ENCODE data around the gene ARPIN. TPM values are rescaled to one million over a fixed set of nuclear protein-coding genes. Genes with fewer than 3 reads are reported as not detected.
"Not testable (repeated sequence)": the region's sequence is repeated elsewhere in the genome, so short reads cannot be mapped to it uniquely, and the experiment has no call there.

ARPIN gene
- total and polyA plus RNA-seq, 7 donors, result 3.5 to 10.3 (median 8.9) TPM

DNA sequence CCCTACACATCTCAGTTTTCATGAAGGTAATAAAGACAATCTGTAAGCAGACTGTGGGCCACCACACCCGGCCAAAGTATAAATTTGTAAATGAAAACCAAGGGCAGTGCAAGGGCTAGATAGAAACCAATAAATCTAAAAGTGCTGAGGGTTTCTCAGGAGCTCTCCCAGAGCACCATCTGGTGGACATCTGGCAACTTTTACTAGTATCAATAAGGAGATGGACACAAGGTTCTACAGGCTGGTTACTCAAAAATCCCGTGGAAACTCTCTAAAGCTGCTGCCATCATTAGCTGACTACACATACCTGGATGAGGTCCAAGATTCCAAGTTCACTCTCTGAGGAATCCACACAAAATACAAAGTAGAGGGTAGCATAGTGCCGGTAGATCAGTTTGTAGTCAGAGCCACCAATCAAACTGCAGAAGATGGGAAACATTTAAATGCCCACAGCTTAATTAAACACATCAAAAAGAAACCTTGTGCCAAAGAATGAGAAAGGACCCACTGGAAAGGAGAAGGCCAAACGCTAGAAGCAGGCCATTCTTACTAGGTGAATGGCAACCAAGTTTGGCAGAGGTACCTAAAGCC lies 24.4 kb downstream of the ARPIN start:
- intact Hi-C loops (cut with DNase I), result no loop called here
- H3K36me3 ChIP-seq (ENCODE audit: insufficient read depth in 1 of 2, low read depth in 1 of 2), result peaks cover 14 to 57% of the 10 kb centered on the region in 2 donors

GRCh38 chr15:89885611-89886010 lies 27.1 kb downstream of the ARPIN start:
- no peak overlapping the region for H3K4me3 ChIP-seq
- WGBS, 3 donors, result 79 to 88% (median 81%) methylated on average over 2 of the region's 2 CpGs
- TF ChIP-seq, protein P1, sequence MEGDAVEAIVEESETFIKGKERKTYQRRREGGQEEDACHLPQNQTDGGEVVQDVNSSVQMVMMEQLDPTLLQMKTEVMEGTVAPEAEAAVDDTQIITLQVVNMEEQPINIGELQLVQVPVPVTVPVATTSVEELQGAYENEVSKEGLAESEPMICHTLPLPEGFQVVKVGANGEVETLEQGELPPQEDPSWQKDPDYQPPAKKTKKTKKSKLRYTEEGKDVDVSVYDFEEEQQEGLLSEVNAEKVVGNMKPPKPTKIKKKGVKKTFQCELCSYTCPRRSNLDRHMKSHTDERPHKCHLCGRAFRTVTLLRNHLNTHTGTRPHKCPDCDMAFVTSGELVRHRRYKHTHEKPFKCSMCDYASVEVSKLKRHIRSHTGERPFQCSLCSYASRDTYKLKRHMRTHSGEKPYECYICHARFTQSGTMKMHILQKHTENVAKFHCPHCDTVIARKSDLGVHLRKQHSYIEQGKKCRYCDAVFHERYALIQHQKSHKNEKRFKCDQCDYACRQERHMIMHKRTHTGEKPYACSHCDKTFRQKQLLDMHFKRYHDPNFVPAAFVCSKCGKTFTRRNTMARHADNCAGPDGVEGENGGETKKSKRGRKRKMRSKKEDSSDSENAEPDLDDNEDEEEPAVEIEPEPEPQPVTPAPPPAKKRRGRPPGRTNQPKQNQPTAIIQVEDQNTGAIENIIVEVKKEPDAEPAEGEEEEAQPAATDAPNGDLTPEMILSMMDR (IDR thresholded peaks at IDR 0.05), result no peak
- ATAC-seq (peak; percentile 5 to 33 (median 15)), DNase-seq (no peak)
- peaks cover 5% of the 10 kb centered on the region for H3K4me1 ChIP-seq
- peaks cover 18 to 84% of the 10 kb centered on the region in 2 donors for H3K36me3 ChIP-seq (ENCODE audit: insufficient read depth in 1 of 2, low read depth in 1 of 2)
- no peaks in the 10 kb centered on the region for H3K27me3 ChIP-seq (ENCODE audit: insufficient read depth in 3 of 3, low read length in 2 of 3)
- intact Hi-C loops (cut with DNase I), result no loop called here
- no peaks in the 10 kb centered on the region for H3K9me3 ChIP-seq
- H3K27ac ChIP-seq, result peak overlapping the region; percentile 76

More for the DNA sequence above, 24.4 kb downstream of the ARPIN start:
- no peak for DNase-seq
- no peak overlapping the region for H3K4me3 ChIP-seq
- 52 to 63% (median 57%) methylated on average over 4 of the region's 4 CpGs for WGBS, 3 donors
- TF ChIP-seq, protein P1 (IDR thresholded peaks at IDR 0.05), result peak; percentile 17
- H3K4me1 ChIP-seq, result peaks cover 14% of the 10 kb centered on the region
- no peaks in the 10 kb centered on the region for H3K27me3 ChIP-seq (ENCODE audit: insufficient read depth in 3 of 3, low read length in 2 of 3)
- H3K27ac ChIP-seq, result no peak overlapping the region
- ATAC-seq, result no peak
- H3K9me3 ChIP-seq, result no peaks in the 10 kb centered on the region

DNA sequence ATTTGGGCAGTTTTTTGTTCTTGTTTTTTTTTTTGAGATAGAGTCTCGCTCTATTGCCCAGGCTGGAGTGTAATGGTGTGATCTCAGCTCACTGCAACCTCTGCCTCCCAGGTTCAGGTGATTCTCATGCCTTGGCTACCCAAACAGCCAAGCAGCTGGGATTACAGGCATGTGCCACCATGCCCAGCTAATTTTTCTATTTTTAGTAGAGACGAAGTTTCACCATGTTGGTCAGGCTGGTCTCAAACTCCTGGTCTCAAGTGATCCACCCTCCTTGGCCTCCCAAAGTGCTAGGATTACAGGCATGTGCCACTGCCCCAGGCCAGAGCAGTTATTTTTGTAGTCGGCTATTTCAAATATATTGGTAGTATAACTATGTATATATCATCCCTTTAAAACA lies 27.6 kb downstream of the ARPIN start:
- Histone ChIP-seq H3K36me3 (ENCODE audit: insufficient read depth in 1 of 2, low read depth in 1 of 2) (peaks cover 18 to 88% of the 10 kb centered on the region in 2 donors), H3K27ac (peak overlapping the region; percentile 76)
- H3K4me1 ChIP-seq; H3K27me3 ChIP-seq (ENCODE audit: insufficient read depth in 3 of 3, low read length in 2 of 3); H3K4me3 ChIP-seq; H3K9me3 ChIP-seq; intact Hi-C loops (cut with DNase I); DNase-seq: not testable (repeated sequence)
- WGBS, 3 donors, result 42 to 48% (median 44%) methylated on average over 3 of the region's 3 CpGs
- peak; percentile 57 to 86 (median 74) for ATAC-seq

DNA sequence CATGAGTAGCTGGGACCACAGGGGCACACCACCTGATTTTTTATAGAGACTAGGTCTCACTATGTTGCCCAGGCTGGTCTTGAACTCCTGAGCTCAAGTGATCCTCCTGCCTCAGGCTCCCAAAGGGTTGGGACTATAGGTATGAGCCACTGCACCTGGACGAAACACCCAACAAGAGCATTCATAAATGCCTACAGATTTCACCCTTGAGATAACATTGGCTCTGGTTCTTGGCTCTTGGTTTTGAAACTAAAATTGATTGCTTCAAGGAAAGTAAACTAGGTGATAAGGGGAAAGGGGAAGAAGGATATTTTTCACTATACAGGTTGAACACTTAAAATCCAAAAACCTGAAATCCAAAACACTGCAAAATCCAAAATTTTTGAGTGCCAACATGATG lies 29.2 kb downstream of the ARPIN start:
- Histone ChIP-seq H3K4me3 (no peak overlapping the region), H3K36me3 (ENCODE audit: insufficient read depth in 1 of 2, low read depth in 1 of 2) (peaks cover 13 to 96% of the 10 kb centered on the region in 2 donors), H3K27ac (no peak overlapping the region), H3K4me1 (peaks cover 5% of the 10 kb centered on the region), H3K9me3 (no peaks in the 10 kb centered on the region), H3K27me3 (ENCODE audit: insufficient read depth in 3 of 3, low read length in 2 of 3) (no peaks in the 10 kb centered on the region)
- intact Hi-C loops (cut with DNase I), result no loop called here
- 97 to 100% (median 97%) methylated on average over 1 of the region's 1 CpG for WGBS, 3 donors
- ATAC-seq, result no peak
- TF ChIP-seq, protein P1 (IDR thresholded peaks at IDR 0.05), result no peak
- DNase-seq, result no peak

GRCh38 chr15:89880727-89881126 lies 32.0 kb downstream of the ARPIN start:
- H3K27me3 ChIP-seq (ENCODE audit: insufficient read depth in 3 of 3, low read length in 2 of 3), result no peaks in the 10 kb centered on the region
- H3K9me3 ChIP-seq, result no peaks in the 10 kb centered on the region
- peaks cover 7 to 93% of the 10 kb centered on the region in 2 donors for H3K36me3 ChIP-seq (ENCODE audit: insufficient read depth in 1 of 2, low read depth in 1 of 2)
- peaks cover 4% of the 10 kb centered on the region for H3K4me1 ChIP-seq
- TF ChIP-seq, protein P1 (IDR thresholded peaks at IDR 0.05), result no peak
- 72 to 78% (median 75%) methylated on average over 1 of the region's 1 CpG for WGBS, 3 donors
- no peak for ATAC-seq
- intact Hi-C loops (cut with DNase I), result no loop called here
- H3K4me3 ChIP-seq, result no peak overlapping the region
- H3K27ac ChIP-seq, result no peak overlapping the region
- DNase-seq, result no peak
